ENCODE results near the gene NR2C2AP. TPM values are rescaled to one million over a fixed set of nuclear protein-coding genes. Genes with fewer than 3 reads are reported as not detected.

The NR2C2AP gene
- total RNA-seq, 1 experiment from 2014 or later, result 31.7 TPM

GRCh38 chr19:19162495-19162894 lies 40.7 kb downstream of the NR2C2AP start:
- H2BK120ac ChIP-seq (ENCODE audit: low read depth, low read length, poor library complexity, severe bottlenecking), result no peak overlapping the region
- WGBS (ENCODE audit: extremely low coverage, insufficient read length, low lambda C conversion rate), result no CpG with 5 or more reads among the region's 7 CpGs
- H3K9me3 ChIP-seq (ENCODE audit: control insufficient read depth, low read depth, low read length), result no peaks in the 10 kb centered on the region
- no peak overlapping the region for H3K23ac ChIP-seq (ENCODE audit: insufficient read length, low read depth, low read length)
- no peak overlapping the region for H4K8ac ChIP-seq (replicated peaks; ENCODE audit: insufficient read length, low read depth, low read length)
- H3K27ac ChIP-seq (ENCODE audit: insufficient read length, low read depth, low read length), result no peak overlapping the region
- no peak overlapping the region for H2AFZ ChIP-seq (ENCODE audit: low read length)
- H3K4me1 Mint-ChIP-seq, result peaks cover 6 to 21% of the 10 kb centered on the region in 2 experiments
- no peak overlapping the region for H4K5ac ChIP-seq (ENCODE audit: insufficient read length, low read depth, low read length)
- no peak overlapping the region for H3K14ac ChIP-seq (ENCODE audit: insufficient read depth, low read length)
- no peaks in the 10 kb centered on the region for H3K9me3 Mint-ChIP-seq
- H4K20me1 ChIP-seq (ENCODE audit: control insufficient read depth, insufficient read depth, insufficient read length), result no peaks in the 10 kb centered on the region
- H2AK5ac ChIP-seq (ENCODE audit: insufficient read length, low read length), result no peak overlapping the region
- H3K27ac Mint-ChIP-seq, result no peak overlapping the region
- no peak overlapping the region for H3K4ac ChIP-seq (ENCODE audit: low read depth, low read length)
- H3K79me2 ChIP-seq (ENCODE audit: insufficient read depth, low read length), result no peaks in the 10 kb centered on the region
- no peak overlapping the region for H4K91ac ChIP-seq (ENCODE audit: insufficient read length, low read depth, low read length)
- H3K4me2 ChIP-seq (ENCODE audit: insufficient read depth, insufficient read length, low read length), result no peak overlapping the region
- no peaks in the 10 kb centered on the region for H3K23me2 ChIP-seq (ENCODE audit: insufficient read length, low read depth, low read length, poor library complexity, severe bottlenecking)
- H3K27me3 Mint-ChIP-seq (ENCODE audit: low read depth), result peaks cover 26% of the 10 kb centered on the region
- no peaks in the 10 kb centered on the region for H3K4me1 ChIP-seq (ENCODE audit: insufficient read depth, low read length)
- H3K56ac ChIP-seq (ENCODE audit: insufficient read length, low read depth, low read length), result no peak overlapping the region
- no peak for DNase-seq
- H3K18ac ChIP-seq (ENCODE audit: insufficient read length, low read depth, low read length), result no peak overlapping the region
- no peak overlapping the region for H2BK5ac ChIP-seq (ENCODE audit: insufficient read length, low read length)
- no peak overlapping the region for H2BK12ac ChIP-seq (ENCODE audit: insufficient read length, low read depth, low read length)
- H3K9ac ChIP-seq (ENCODE audit: extremely low read depth, insufficient read length, low read length), result no peak overlapping the region
- H3K27me3 ChIP-seq (ENCODE audit: insufficient read depth, low read length), result no peaks in the 10 kb centered on the region
- no peak overlapping the region for H2BK15ac ChIP-seq (ENCODE audit: low read depth, low read length)
- no peak overlapping the region for H2BK20ac ChIP-seq (ENCODE audit: low read depth, low read length, poor library complexity, severe bottlenecking)
- no peak overlapping the region for H3T11ph ChIP-seq (ENCODE audit: low read length)
- H3K36me3 Mint-ChIP-seq (ENCODE audit: insufficient read depth in 1 of 3, low read depth in 3 of 3), result no peaks in the 10 kb centered on the region; a peak in 2 of 7 replicates
- no peak for TF ChIP-seq CTCF (conservative IDR thresholded peaks at IDR 0.05)
- H3K79me1 ChIP-seq (ENCODE audit: insufficient read depth, low read depth, low read length, poor library complexity, severe bottlenecking), result no peaks in the 10 kb centered on the region
- no peak overlapping the region for H3K4me3 Mint-ChIP-seq
